ENCODE results near the gene SFN. TPM values are rescaled to one million over a fixed set of nuclear protein-coding genes. Genes with fewer than 3 reads are reported as not detected.
A peak's percentile ranks its signal among the peaks of the same experiment; 100 is the strongest.

Gene SFN
- total RNA-seq: 0.36 and 0.44 TPM in 2 replicates
- long read RNA-seq: 0 reads

- H3K36me3 Mint-ChIP-seq (ENCODE audit: insufficient read depth): no peaks in the 10 kb centered on the region
- H3K4me1 Mint-ChIP-seq (ENCODE audit: low read depth): peaks cover 11% of the 10 kb centered on the region
- no peaks in the 10 kb centered on the region for H3K9me3 Mint-ChIP-seq (ENCODE audit: low read depth)
- H3K27me3 Mint-ChIP-seq: peaks cover 7% of the 10 kb centered on the region
- peak within 1 kb of the TSS; percentile 45 for H3K4me3 Mint-ChIP-seq (ENCODE audit: low read depth)
- H3K27ac Mint-ChIP-seq: peak within 1 kb of the TSS; percentile 97
- DNase-seq (ENCODE audit: low spot score, unreplicated experiment): no peak
- TF ChIP-seq CTCF (IDR thresholded peaks at IDR 0.05; ENCODE audit: unreplicated experiment): peak; percentile 37
Measured at GRCh38 chr1:26862781-26863684, at the start of gene SFN. Gene SFN (plus strand): TSS chr1:26863149. CDS start chr1:26863213, 64 bp downstream.

GRCh38 chr1:26814377-26814776, 48.6 kb upstream of the SFN start:
- DNase-seq (ENCODE audit: low spot score, unreplicated experiment): no peak
- no peak for TF ChIP-seq CTCF (IDR thresholded peaks at IDR 0.05; ENCODE audit: unreplicated experiment)
- Mint-ChIP-seq H3K27me3 (no peaks in the 10 kb centered on the region), H3K9me3 (ENCODE audit: low read depth) (no peaks in the 10 kb centered on the region), H3K4me1 (ENCODE audit: low read depth) (no peaks in the 10 kb centered on the region), H3K4me3 (ENCODE audit: low read depth) (no peak overlapping the region), H3K27ac (no peak overlapping the region), H3K36me3 (ENCODE audit: insufficient read depth) (peaks cover 2% of the 10 kb centered on the region)

GRCh38 chr1:26814893-26815292, 48.1 kb upstream of the SFN start:
- no peak for DNase-seq (ENCODE audit: low spot score, unreplicated experiment)
- Mint-ChIP-seq H3K9me3 (ENCODE audit: low read depth) (no peaks in the 10 kb centered on the region), H3K4me3 (ENCODE audit: low read depth) (no peak overlapping the region), H3K4me1 (ENCODE audit: low read depth) (no peaks in the 10 kb centered on the region), H3K27me3 (no peaks in the 10 kb centered on the region), H3K36me3 (ENCODE audit: insufficient read depth) (peaks cover 2% of the 10 kb centered on the region), H3K27ac (no peak overlapping the region)
- TF ChIP-seq CTCF (IDR thresholded peaks at IDR 0.05; ENCODE audit: unreplicated experiment): no peak

- Mint-ChIP-seq H3K36me3 (ENCODE audit: insufficient read depth) (peaks cover 2% of the 10 kb centered on the region), H3K4me1 (ENCODE audit: low read depth) (peaks cover 10% of the 10 kb centered on the region), H3K27me3 (no peaks in the 10 kb centered on the region), H3K27ac (no peak overlapping the region), H3K9me3 (ENCODE audit: low read depth) (no peaks in the 10 kb centered on the region), H3K4me3 (ENCODE audit: low read depth) (no peak overlapping the region)
- DNase-seq (ENCODE audit: low spot score, unreplicated experiment): no peak
- no peak for TF ChIP-seq CTCF (IDR thresholded peaks at IDR 0.05; ENCODE audit: unreplicated experiment)
Measured at GRCh38 chr1:26820784-26821269, 42.1 kb upstream of the SFN start.

- no peak for DNase-seq (ENCODE audit: low spot score, unreplicated experiment)
- Mint-ChIP-seq H3K4me3 (ENCODE audit: low read depth) (no peak overlapping the region), H3K9me3 (ENCODE audit: low read depth) (no peaks in the 10 kb centered on the region), H3K27me3 (no peaks in the 10 kb centered on the region), H3K36me3 (ENCODE audit: insufficient read depth) (no peaks in the 10 kb centered on the region), H3K27ac (no peak overlapping the region), H3K4me1 (ENCODE audit: low read depth) (peaks cover 20% of the 10 kb centered on the region)
- no peak for TF ChIP-seq CTCF (IDR thresholded peaks at IDR 0.05; ENCODE audit: unreplicated experiment)
Measured at GRCh38 chr1:26822737-26823395, 40.1 kb upstream of the SFN start.

Data from progenitor cell of endocrine pancreas (in vitro differentiated cells).